GM11168 (cell line): Measurements from ENCODE around the gene OSBPL6.

Source experiments
- in situ Hi-C: fragments of 300-500 bp; cut with MboI; formaldehyde crosslinking; loops from one replicate; pipeline ENCODE4 v1.12.0; 2022; ENCODE audit warnings: low sequenced_read_pairs; ENCODE audit not compliant: unreplicated experiment

The OSBPL6 gene

GRCh38 chr2:178267660-178268059, 73.3 kb downstream of the OSBPL6 start:
- in situ Hi-C loops: no loop called here

GRCh38 chr2:178268435-178268834, 74.1 kb downstream of the OSBPL6 start:
- in situ Hi-C loops: no loop called here

- in situ Hi-C loops: loop anchor here (10.0 kb wide), 1 partner anchor 135 kb away; no protein-coding TSS in a partner anchor
Measured at GRCh38 chr2:178269438-178270224, 75.3 kb downstream of the OSBPL6 start.

GRCh38 chr2:178270338-178270737, 76.0 kb downstream of the OSBPL6 start:
- in situ Hi-C loops: loop anchor here (10.0 kb wide), 1 partner anchor 136 kb away; no protein-coding TSS in a partner anchor

- in situ Hi-C loops: loop anchor here (10.0 kb wide), 1 partner anchor 136 kb away; no protein-coding TSS in a partner anchor
Measured at GRCh38 chr2:178271094-178271493, 76.8 kb downstream of the OSBPL6 start.

- in situ Hi-C loops: loop anchor here (10.0 kb wide), 1 partner anchor 137 kb away; no protein-coding TSS in a partner anchor
Measured at GRCh38 chr2:178271629-178272333, 77.5 kb downstream of the OSBPL6 start.

- in situ Hi-C loops: loop anchor here (10.0 kb wide), 1 partner anchor 139 kb away; no protein-coding TSS in a partner anchor
Measured at GRCh38 chr2:178273787-178274360, 79.6 kb downstream of the OSBPL6 start.

- in situ Hi-C loops: loop anchor here (10.0 kb wide), 1 partner anchor 141 kb away; no protein-coding TSS in a partner anchor
Measured at GRCh38 chr2:178275600-178275999, 81.3 kb downstream of the OSBPL6 start.

GRCh38 chr2:178277741-178278197, 83.5 kb downstream of the OSBPL6 start:
- in situ Hi-C loops: loop anchor here (10.0 kb wide), 1 partner anchor 143 kb away; no protein-coding TSS in a partner anchor

GRCh38 chr2:178279142-178279541, 84.8 kb downstream of the OSBPL6 start:
- in situ Hi-C loops: loop anchor here (10.0 kb wide), 1 partner anchor 144 kb away; no protein-coding TSS in a partner anchor

GRCh38 chr2:178279636-178280035, 85.3 kb downstream of the OSBPL6 start:
- in situ Hi-C loops: loop anchor here (10.0 kb wide), 1 partner anchor 145 kb away; no protein-coding TSS in a partner anchor

- in situ Hi-C loops: no loop called here
Measured at GRCh38 chr2:178280244-178280852, 86.0 kb downstream of the OSBPL6 start.

- in situ Hi-C loops: no loop called here
Measured at GRCh38 chr2:178282075-178282815, 87.9 kb downstream of the OSBPL6 start.

GRCh38 chr2:178283341-178283918, 89.1 kb downstream of the OSBPL6 start:
- in situ Hi-C loops: no loop called here

GRCh38 chr2:178284613-178285286, 90.4 kb downstream of the OSBPL6 start:
- in situ Hi-C loops: no loop called here

- in situ Hi-C loops: no loop called here
Measured at GRCh38 chr2:178285287-178285615, 90.9 kb downstream of the OSBPL6 start.

GRCh38 chr2:178286636-178287035, 92.3 kb downstream of the OSBPL6 start:
- in situ Hi-C loops: no loop called here

GRCh38 chr2:178287652-178288344, 93.5 kb downstream of the OSBPL6 start:
- in situ Hi-C loops: no loop called here
